NCI-H82 treated with DMSO at 0.1 percent for 48 hours (cell line): ENCODE results near the gene GALNT9.
"Not testable (repeated sequence)": the region's sequence is repeated elsewhere in the genome, so short reads cannot be mapped to it uniquely, and the experiment has no call there.

Source experiments
- DNase-seq: peaks from one replicate; lab custom pipeline; 2025; ENCODE audit not compliant: unreplicated experiment; lab: John Stamatoyannopoulos, UW

The GALNT9 gene

GRCh38 chr12:132314516-132315233 is 14.7 kb downstream of the GALNT9 start:
- DNase-seq = no peak

GRCh38 chr12:132314035-132314434 is 15.4 kb downstream of the GALNT9 start:
- no peak for DNase-seq

GRCh38 chr12:132313182-132313581 is 16.2 kb downstream of the GALNT9 start:
- DNase-seq = no peak

- no peak for DNase-seq
Measured at GRCh38 chr12:132312516-132312915, 16.9 kb downstream of the GALNT9 start.

- DNase-seq = no peak
Measured at GRCh38 chr12:132311201-132311915, 18.0 kb downstream of the GALNT9 start.

GRCh38 chr12:132310181-132311040 is 19.0 kb downstream of the GALNT9 start:
- DNase-seq = no peak

GRCh38 chr12:132309596-132310086 is 19.7 kb downstream of the GALNT9 start:
- DNase-seq = no peak

- no peak for DNase-seq
Measured at GRCh38 chr12:132308853-132309595, 20.4 kb downstream of the GALNT9 start.

GRCh38 chr12:132307976-132308852 is 21.2 kb downstream of the GALNT9 start:
- no peak for DNase-seq

GRCh38 chr12:132306885-132307191 is 22.6 kb downstream of the GALNT9 start:
- DNase-seq = no peak

GRCh38 chr12:132305991-132306884 is 23.2 kb downstream of the GALNT9 start:
- no peak for DNase-seq

- DNase-seq = no peak
Measured at GRCh38 chr12:132305560-132305966, 23.8 kb downstream of the GALNT9 start.

GRCh38 chr12:132304866-132305265 is 24.5 kb downstream of the GALNT9 start:
- DNase-seq = not testable (repeated sequence)

GRCh38 chr12:132303853-132304373 is 25.5 kb downstream of the GALNT9 start:
- DNase-seq = not testable (repeated sequence)

GRCh38 chr12:132302466-132303358 is 26.7 kb downstream of the GALNT9 start:
- DNase-seq = no peak

- DNase-seq = no peak
Measured at GRCh38 chr12:132300789-132301722, 28.3 kb downstream of the GALNT9 start.

GRCh38 chr12:132296063-132296462 is 33.3 kb downstream of the GALNT9 start:
- no peak for DNase-seq
